ENCODE results near the gene TAS1R1.

The TAS1R1 gene

GRCh38 chr1:6554907-6555778 lies at the start of gene TAS1R1:
TAS1R1 (plus strand) TSS chr1:6555307; CDS start chr1:6555374, 67 bp downstream.
- Histone ChIP-seq H3K4me1 (peaks cover 4% of the 10 kb centered on the region; the same call in 1 of the 2 replicates), H3K36me3 (replicated peaks) (peaks cover 17% of the 10 kb centered on the region), H3K9me3 (no peaks in the 10 kb centered on the region), H3K4me3 (peak within 1 kb of the TSS; percentile 98), H3K27me3 (ENCODE audit: low read depth) (no peaks in the 10 kb centered on the region)
- DNase-seq (ENCODE audit: low spot score in 2 of 2), result no peak
- in situ Hi-C loops (cut with MboI; ENCODE audit: low sequenced_read_pairs), result no loop called here

- no peak overlapping the region for H3K4me3 ChIP-seq
- in situ Hi-C loops (cut with MboI; ENCODE audit: low sequenced_read_pairs), result no loop called here
- no peaks in the 10 kb centered on the region for H3K27me3 ChIP-seq (ENCODE audit: low read depth)
- no peaks in the 10 kb centered on the region for H3K4me1 ChIP-seq
- no peaks in the 10 kb centered on the region for H3K9me3 ChIP-seq
- no peaks in the 10 kb centered on the region for H3K36me3 ChIP-seq (replicated peaks)
- no peak for DNase-seq (ENCODE audit: low spot score in 2 of 2)
These were observed 49.5 kb upstream of the TAS1R1 start for GRCh38 chr1:6505367-6506209.

- Histone ChIP-seq H3K4me3 (no peak overlapping the region), H3K4me1 (no peaks in the 10 kb centered on the region), H3K9me3 (no peaks in the 10 kb centered on the region), H3K36me3 (replicated peaks) (no peaks in the 10 kb centered on the region), H3K27me3 (ENCODE audit: low read depth) (no peaks in the 10 kb centered on the region)
- in situ Hi-C loops (cut with MboI; ENCODE audit: low sequenced_read_pairs), result no loop called here
- DNase-seq (ENCODE audit: low spot score in 2 of 2), result no peak
These were observed 48.7 kb upstream of the TAS1R1 start for GRCh38 chr1:6506210-6507036.

- Histone ChIP-seq H3K4me3 (no peak overlapping the region), H3K4me1 (no peaks in the 10 kb centered on the region), H3K27me3 (ENCODE audit: low read depth) (no peaks in the 10 kb centered on the region), H3K36me3 (replicated peaks) (no peaks in the 10 kb centered on the region), H3K9me3 (no peaks in the 10 kb centered on the region)
- DNase-seq (ENCODE audit: low spot score in 2 of 2), result no peak
- in situ Hi-C loops (cut with MboI; ENCODE audit: low sequenced_read_pairs), result no loop called here
These were observed 48.1 kb upstream of the TAS1R1 start for GRCh38 chr1:6507037-6507428.

GRCh38 chr1:6507461-6507911 lies 47.6 kb upstream of the TAS1R1 start:
- Histone ChIP-seq H3K9me3 (no peaks in the 10 kb centered on the region), H3K36me3 (replicated peaks) (no peaks in the 10 kb centered on the region), H3K4me3 (no peak overlapping the region), H3K27me3 (ENCODE audit: low read depth) (no peaks in the 10 kb centered on the region), H3K4me1 (no peaks in the 10 kb centered on the region)
- in situ Hi-C loops (cut with MboI; ENCODE audit: low sequenced_read_pairs), result no loop called here
- DNase-seq (ENCODE audit: low spot score in 2 of 2), result no peak

GRCh38 chr1:6508154-6508815 lies 46.8 kb upstream of the TAS1R1 start:
- no peaks in the 10 kb centered on the region for H3K36me3 ChIP-seq (replicated peaks)
- no peak for DNase-seq (ENCODE audit: low spot score in 2 of 2)
- no peaks in the 10 kb centered on the region for H3K27me3 ChIP-seq (ENCODE audit: low read depth)
- no peaks in the 10 kb centered on the region for H3K4me1 ChIP-seq
- no peak overlapping the region for H3K4me3 ChIP-seq
- no peaks in the 10 kb centered on the region for H3K9me3 ChIP-seq
- in situ Hi-C loops (cut with MboI; ENCODE audit: low sequenced_read_pairs), result no loop called here

GRCh38 chr1:6508816-6509189 lies 46.3 kb upstream of the TAS1R1 start:
- Histone ChIP-seq H3K27me3 (ENCODE audit: low read depth) (no peaks in the 10 kb centered on the region), H3K4me1 (no peaks in the 10 kb centered on the region), H3K36me3 (replicated peaks) (no peaks in the 10 kb centered on the region), H3K4me3 (no peak overlapping the region), H3K9me3 (no peaks in the 10 kb centered on the region)
- in situ Hi-C loops (cut with MboI; ENCODE audit: low sequenced_read_pairs), result no loop called here
- DNase-seq (ENCODE audit: low spot score in 2 of 2), result no peak

GRCh38 chr1:6509220-6509918 lies 45.7 kb upstream of the TAS1R1 start:
- H3K4me1 ChIP-seq, result no peaks in the 10 kb centered on the region
- no peak overlapping the region for H3K4me3 ChIP-seq
- no peaks in the 10 kb centered on the region for H3K36me3 ChIP-seq (replicated peaks)
- in situ Hi-C loops (cut with MboI; ENCODE audit: low sequenced_read_pairs), result no loop called here
- DNase-seq (ENCODE audit: low spot score in 2 of 2), result no peak
- H3K9me3 ChIP-seq, result no peaks in the 10 kb centered on the region
- no peaks in the 10 kb centered on the region for H3K27me3 ChIP-seq (ENCODE audit: low read depth)

- no peaks in the 10 kb centered on the region for H3K36me3 ChIP-seq (replicated peaks)
- H3K4me3 ChIP-seq, result no peak overlapping the region
- DNase-seq (ENCODE audit: low spot score in 2 of 2), result no peak
- no peaks in the 10 kb centered on the region for H3K4me1 ChIP-seq
- H3K27me3 ChIP-seq (ENCODE audit: low read depth), result no peaks in the 10 kb centered on the region
- in situ Hi-C loops (cut with MboI; ENCODE audit: low sequenced_read_pairs), result no loop called here
- H3K9me3 ChIP-seq, result no peaks in the 10 kb centered on the region
These were observed 45.2 kb upstream of the TAS1R1 start for GRCh38 chr1:6509919-6510291.

GRCh38 chr1:6510493-6510892 lies 44.6 kb upstream of the TAS1R1 start:
- Histone ChIP-seq H3K4me1 (no peaks in the 10 kb centered on the region), H3K4me3 (no peak overlapping the region), H3K9me3 (no peaks in the 10 kb centered on the region), H3K36me3 (replicated peaks) (no peaks in the 10 kb centered on the region), H3K27me3 (ENCODE audit: low read depth) (no peaks in the 10 kb centered on the region)
- DNase-seq (ENCODE audit: low spot score in 2 of 2), result no peak
- in situ Hi-C loops (cut with MboI; ENCODE audit: low sequenced_read_pairs), result no loop called here

GRCh38 chr1:6511056-6511455 lies 44.1 kb upstream of the TAS1R1 start:
- H3K36me3 ChIP-seq (replicated peaks), result no peaks in the 10 kb centered on the region
- DNase-seq (ENCODE audit: low spot score in 2 of 2), result no peak
- in situ Hi-C loops (cut with MboI; ENCODE audit: low sequenced_read_pairs), result no loop called here
- no peak overlapping the region for H3K4me3 ChIP-seq
- H3K27me3 ChIP-seq (ENCODE audit: low read depth), result no peaks in the 10 kb centered on the region
- no peaks in the 10 kb centered on the region for H3K4me1 ChIP-seq
- no peaks in the 10 kb centered on the region for H3K9me3 ChIP-seq

- Histone ChIP-seq H3K9me3 (no peaks in the 10 kb centered on the region), H3K4me1 (no peaks in the 10 kb centered on the region), H3K36me3 (replicated peaks) (no peaks in the 10 kb centered on the region), H3K4me3 (no peak overlapping the region), H3K27me3 (ENCODE audit: low read depth) (no peaks in the 10 kb centered on the region)
- in situ Hi-C loops (cut with MboI; ENCODE audit: low sequenced_read_pairs), result no loop called here
- peak in 1 of 2 experiments; percentile 6 for DNase-seq (ENCODE audit: low spot score in 2 of 2)
These were observed 43.4 kb upstream of the TAS1R1 start for GRCh38 chr1:6511561-6512244.
